Trophoblast cell (in vitro differentiated cells and primary cell): ENCODE data around the gene MYOG.
A peak's percentile ranks its signal among the peaks of the same experiment; 100 is the strongest.

Source experiments
- DNase-seq, 2 donors: peaks; one replicate each; pipeline ENCODE4 v3.0.0-alpha.2; 2016
- H2AFZ ChIP-seq: 2 replicates; pipeline ENCODE4 v1.6.1; 2013; ENCODE audit warnings: low read length, moderate library complexity, mild to moderate bottlenecking; ENCODE audit not compliant: insufficient read depth, poor library complexity
- H2AK5ac ChIP-seq: 2 replicates; pipeline ENCODE4 v1.6.1; 2013; ENCODE audit warnings: mild to moderate bottlenecking, low read length
- H2BK120ac ChIP-seq: 2 replicates; pipeline ENCODE4 v1.6.1; 2013; ENCODE audit warnings: low read length, mild to moderate bottlenecking, moderate library complexity; ENCODE audit not compliant: insufficient read depth, poor library complexity
- H2BK12ac ChIP-seq: 2 replicates; pipeline ENCODE4 v1.6.1; 2013; ENCODE audit warnings: mild to moderate bottlenecking, low read length, moderate library complexity
- H2BK5ac ChIP-seq: 2 replicates; pipeline ENCODE4 v1.6.1; 2013; ENCODE audit warnings: low read length, low read depth, moderate library complexity, mild to moderate bottlenecking; ENCODE audit not compliant: poor library complexity
- H3K14ac ChIP-seq: 2 replicates; pipeline ENCODE4 v1.6.1; 2013; ENCODE audit warnings: mild to moderate bottlenecking, low read length
- H3K18ac ChIP-seq: 2 replicates; pipeline ENCODE4 v1.6.1; 2013; ENCODE audit warnings: mild to moderate bottlenecking, low read length
- H3K23ac ChIP-seq: 2 replicates; pipeline ENCODE4 v1.6.1; 2013; ENCODE audit warnings: low read length
- H3K27ac ChIP-seq: 2 replicates; pipeline ENCODE4 v1.5.1; 2013; ENCODE audit warnings: low read depth, mild to moderate bottlenecking, inconsistent platforms, low read length, moderate library complexity
- H3K27me3 ChIP-seq: 2 replicates; pipeline ENCODE4 v1.6.1; 2013; ENCODE audit warnings: inconsistent platforms, mild to moderate bottlenecking, low read length, moderate library complexity; ENCODE audit not compliant: insufficient read depth
- H3K36me3 ChIP-seq, 2 experiments: 1 replicate in 1 of 2; 2 replicates in 1 of 2; pipeline ENCODE4 v1.6.1; 2013; ENCODE audit warnings: low read length in 2 of 2, mild to moderate bottlenecking in 2 of 2, moderate library complexity in 1 of 2; ENCODE audit not compliant: insufficient read depth in 2 of 2, control insufficient read depth in 1 of 2
- H3K4ac ChIP-seq: 2 replicates; pipeline ENCODE4 v1.6.1; 2013; ENCODE audit warnings: low read depth, mild to moderate bottlenecking, low read length, moderate library complexity
- H3K4me1 ChIP-seq, 2 experiments: 1 replicate in 1 of 2; 2 replicates in 1 of 2; pipeline ENCODE4 v1.6.1; 2013; ENCODE audit warnings: low read length in 2 of 2, mild to moderate bottlenecking in 2 of 2, moderate library complexity in 1 of 2; ENCODE audit not compliant: insufficient read depth in 2 of 2, control insufficient read depth in 1 of 2
- H3K4me2 ChIP-seq: 2 replicates; pipeline ENCODE4 v1.6.1; 2013; ENCODE audit warnings: inconsistent platforms, mild to moderate bottlenecking, low read length, moderate library complexity
- H3K4me3 ChIP-seq: 2 replicates; pipeline ENCODE4 v1.5.1; 2013; ENCODE audit warnings: mild to moderate bottlenecking, low read depth, low read length, inconsistent platforms
- H3K79me1 ChIP-seq: one replicate; pipeline ENCODE4 v1.6.1; 2013; ENCODE audit warnings: low read length
- H3K79me2 ChIP-seq: 2 replicates; pipeline ENCODE4 v1.6.1; 2013; ENCODE audit warnings: low read length, mild to moderate bottlenecking; ENCODE audit not compliant: control insufficient read depth, insufficient read depth, poor library complexity
- H3K9ac ChIP-seq: 2 replicates; pipeline ENCODE4 v1.6.1; 2013; ENCODE audit warnings: mild to moderate bottlenecking, low read length
- H3K9me3 ChIP-seq: 2 replicates; pipeline ENCODE4 v1.6.1; 2013; ENCODE audit warnings: low read depth, mild to moderate bottlenecking, control low read depth, inconsistent platforms, low read length; ENCODE audit not compliant: insufficient read depth
- H4K12ac ChIP-seq: 2 replicates; pipeline ENCODE4 v1.6.1; 2013; ENCODE audit warnings: low read depth, mild to moderate bottlenecking, low read length, moderate library complexity
- H4K8ac ChIP-seq: 2 replicates; pipeline ENCODE4 v1.6.1; 2013; ENCODE audit warnings: low read depth, mild to moderate bottlenecking, low read length, moderate library complexity
- H4K91ac ChIP-seq: one replicate; pipeline ENCODE4 v1.6.1; 2013; ENCODE audit warnings: low read depth, mild to moderate bottlenecking, low read length, moderate library complexity
- WGBS: extraction: QIAGEN DNeasy Blood & Tissue Kit; methylation state at CpG from one replicate; pipeline ENCODE4 v1.1.7; 2013; ENCODE audit warnings: missing lambda C conversion rate; ENCODE audit not compliant: insufficient read length, insufficient coverage; ENCODE audit errors: extremely low coverage; 5-methylcytosine and 5-hydroxymethylcytosine counted together

Gene MYOG

DNA sequence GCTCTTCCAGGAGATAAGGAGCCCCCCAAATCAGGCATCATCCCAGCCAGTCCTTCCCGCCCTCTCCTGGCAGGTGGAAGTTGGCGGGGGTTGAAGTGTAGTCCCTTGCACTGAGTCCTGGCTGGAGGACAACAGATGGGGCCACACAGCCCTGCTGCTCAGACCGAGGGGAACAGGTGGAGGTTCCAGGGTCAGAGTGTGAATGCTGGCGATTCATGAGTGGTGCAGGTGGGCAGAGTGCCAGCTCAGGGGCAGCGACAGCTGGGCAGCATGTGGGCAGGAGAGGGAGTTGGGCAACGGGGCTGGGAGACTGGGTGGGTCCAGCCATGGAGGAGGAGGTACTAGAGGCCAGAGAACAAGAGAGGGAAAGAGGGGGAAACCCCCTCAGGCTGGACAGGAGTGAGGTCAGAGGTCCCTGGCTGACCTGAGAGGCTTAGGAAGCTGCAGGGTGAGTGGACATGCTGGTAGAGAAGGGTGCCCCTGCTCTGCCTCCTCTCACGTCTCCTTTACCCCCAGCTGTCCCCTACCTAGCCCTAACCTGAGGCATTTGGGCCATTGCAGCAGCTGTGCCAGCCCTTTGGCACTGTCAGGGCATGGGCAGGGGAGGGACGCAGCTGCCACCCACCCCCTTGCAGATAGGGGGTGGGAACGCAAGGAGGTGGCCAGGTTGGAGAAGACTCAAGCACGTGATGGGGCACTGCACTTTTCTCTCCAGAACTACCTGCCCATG lies 30.4 kb upstream of the MYOG start:
- no CpG with 5 or more reads among the region's 10 CpGs for WGBS
- no peak overlapping the region for H3K4ac ChIP-seq
- H3K79me2 ChIP-seq: no peaks in the 10 kb centered on the region

DNA sequence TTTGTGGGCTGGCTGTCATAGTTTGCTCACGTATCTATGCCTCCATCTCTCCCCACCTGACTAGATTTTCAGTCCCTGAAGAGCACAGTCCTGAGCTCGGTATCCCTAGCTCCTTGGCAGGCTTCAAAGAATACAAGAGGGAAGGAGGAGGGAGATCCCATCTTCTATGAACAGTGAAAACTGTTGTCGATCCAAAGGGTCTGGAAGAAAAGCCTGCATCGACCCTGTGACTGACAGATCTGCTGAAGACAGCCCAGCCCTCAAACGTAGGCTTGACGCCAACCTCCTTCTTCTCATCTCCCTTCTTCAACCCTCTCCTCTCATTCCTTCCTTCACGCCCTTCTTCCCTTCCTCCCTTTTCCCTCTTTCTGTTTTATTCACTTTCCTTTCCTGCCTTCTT lies 28.4 kb upstream of the MYOG start:
- no peak overlapping the region for H3K9ac ChIP-seq
- H3K27me3 ChIP-seq: peaks cover 2% of the 10 kb centered on the region
- no peak overlapping the region for H3K4me3 ChIP-seq
- H2BK5ac ChIP-seq: no peak overlapping the region
- no peaks in the 10 kb centered on the region for H3K4me1 ChIP-seq
- H2AFZ ChIP-seq: no peak overlapping the region
- no peak for DNase-seq
- H3K18ac ChIP-seq: no peak overlapping the region
- 97% methylated on average over 2 of the region's 7 CpGs for WGBS
- H4K12ac ChIP-seq: no peak overlapping the region
- no peaks in the 10 kb centered on the region for H3K79me2 ChIP-seq
- H3K36me3 ChIP-seq: no peaks in the 10 kb centered on the region
- H2BK120ac ChIP-seq: no peak overlapping the region
- no peak overlapping the region for H3K4ac ChIP-seq
- peaks cover 2% of the 10 kb centered on the region for H3K9me3 ChIP-seq
- H4K91ac ChIP-seq: no peak overlapping the region
- no peak overlapping the region for H3K14ac ChIP-seq
- H3K23ac ChIP-seq: no peak overlapping the region
- H3K4me2 ChIP-seq: no peak overlapping the region
- no peak overlapping the region for H2BK12ac ChIP-seq
- no peak overlapping the region for H2AK5ac ChIP-seq
- H3K27ac ChIP-seq: no peak overlapping the region
- no peaks in the 10 kb centered on the region for H3K79me1 ChIP-seq
- H4K8ac ChIP-seq: no peak overlapping the region

More for the DNA sequence above, 30.4 kb upstream of the MYOG start:
- no peak overlapping the region for H4K12ac ChIP-seq
- H3K4me3 ChIP-seq: no peak overlapping the region
- no peaks in the 10 kb centered on the region for H3K27me3 ChIP-seq
- H3K18ac ChIP-seq: no peak overlapping the region
- no peak overlapping the region for H2AFZ ChIP-seq
- no peak overlapping the region for H2BK12ac ChIP-seq
- peak in 1 of 2 donors; percentile 37 for DNase-seq
- no peaks in the 10 kb centered on the region for H3K36me3 ChIP-seq
- no peak overlapping the region for H2AK5ac ChIP-seq
- H3K23ac ChIP-seq: no peak overlapping the region
- no peak overlapping the region for H3K4me2 ChIP-seq
- H3K79me1 ChIP-seq: no peaks in the 10 kb centered on the region
- H4K8ac ChIP-seq: no peak overlapping the region
- H4K91ac ChIP-seq: no peak overlapping the region
- H3K9ac ChIP-seq: no peak overlapping the region
- no peak overlapping the region for H2BK5ac ChIP-seq
- peaks cover 2% of the 10 kb centered on the region for H3K9me3 ChIP-seq
- H2BK120ac ChIP-seq: no peak overlapping the region
- no peak overlapping the region for H3K27ac ChIP-seq
- H3K4me1 ChIP-seq: no peaks in the 10 kb centered on the region
- no peak overlapping the region for H3K14ac ChIP-seq

DNA sequence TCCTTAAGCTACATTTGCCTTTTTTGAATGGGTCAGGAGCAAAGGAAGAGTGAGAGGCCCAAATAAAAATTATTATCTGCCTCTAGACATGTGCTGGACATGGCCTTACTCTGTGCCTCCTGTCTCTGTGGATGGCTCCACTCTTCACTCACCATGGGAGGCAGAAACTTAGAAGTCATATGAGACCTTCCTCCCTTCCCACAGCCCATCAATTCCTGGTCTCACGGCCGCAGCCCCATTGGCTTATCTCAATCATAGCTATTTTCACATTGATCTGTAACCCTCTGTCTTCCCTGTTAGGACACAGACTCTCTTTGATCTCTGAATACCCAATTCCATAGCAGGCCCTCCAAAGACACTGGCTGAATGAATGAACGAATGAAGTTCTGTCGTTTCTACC lies 27.5 kb upstream of the MYOG start:
- Histone ChIP-seq H4K12ac (no peak overlapping the region), H2BK12ac (no peak overlapping the region), H2BK5ac (no peak overlapping the region), H2AK5ac (no peak overlapping the region), H3K79me2 (no peaks in the 10 kb centered on the region), H3K9ac (no peak overlapping the region), H3K4me3 (no peak overlapping the region), H2BK120ac (no peak overlapping the region), H3K4me1 (no peaks in the 10 kb centered on the region), H3K9me3 (peaks cover 2% of the 10 kb centered on the region), H3K79me1 (no peaks in the 10 kb centered on the region), H3K36me3 (no peaks in the 10 kb centered on the region), H3K4me2 (no peak overlapping the region), H3K14ac (no peak overlapping the region), H3K23ac (no peak overlapping the region), H3K27ac (no peak overlapping the region), H3K4ac (no peak overlapping the region), H4K91ac (no peak overlapping the region), H4K8ac (no peak overlapping the region), H3K18ac (no peak overlapping the region), H2AFZ (no peak overlapping the region), H3K27me3 (peaks cover 2% of the 10 kb centered on the region)
- WGBS: no CpG with 5 or more reads among the region's 4 CpGs
- DNase-seq: no peak

DNA sequence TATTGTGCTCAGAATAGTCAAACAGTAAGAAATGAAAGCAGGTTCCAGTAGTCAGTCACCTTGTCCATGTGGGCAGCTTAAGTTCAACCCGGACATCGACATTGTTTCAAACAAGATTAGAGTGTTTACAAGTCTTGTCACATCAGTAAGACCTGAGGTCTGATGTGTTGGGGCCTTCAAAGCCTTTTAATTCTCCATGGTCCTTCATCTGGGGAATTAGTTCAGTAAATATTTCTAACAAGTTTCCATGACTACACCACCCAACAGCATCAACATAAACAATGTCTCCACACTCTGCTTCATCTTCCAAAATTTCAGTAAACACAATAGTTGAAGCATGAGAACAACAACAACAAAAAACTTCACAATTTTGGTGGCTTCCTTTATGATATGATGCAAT lies 26.7 kb upstream of the MYOG start:
- H3K9ac ChIP-seq: no peak overlapping the region
- no peak overlapping the region for H3K4ac ChIP-seq
- H2BK5ac ChIP-seq: no peak overlapping the region
- H2AK5ac ChIP-seq: no peak overlapping the region
- no peak overlapping the region for H3K18ac ChIP-seq
- H3K23ac ChIP-seq: no peak overlapping the region
- no peak overlapping the region for H3K14ac ChIP-seq
- H3K79me2 ChIP-seq: no peaks in the 10 kb centered on the region
- peaks cover 2% of the 10 kb centered on the region for H3K27me3 ChIP-seq
- H4K91ac ChIP-seq: no peak overlapping the region
- no peak overlapping the region for H4K12ac ChIP-seq
- H3K4me3 ChIP-seq: no peak overlapping the region
- H3K9me3 ChIP-seq: no peaks in the 10 kb centered on the region
- no peak overlapping the region for H2BK12ac ChIP-seq
- H2BK120ac ChIP-seq: no peak overlapping the region
- H3K27ac ChIP-seq: no peak overlapping the region
- no peaks in the 10 kb centered on the region for H3K79me1 ChIP-seq
- H2AFZ ChIP-seq: no peak overlapping the region
- WGBS: no CpG with 5 or more reads among the region's 2 CpGs
- H3K4me1 ChIP-seq: no peaks in the 10 kb centered on the region
- no peak overlapping the region for H4K8ac ChIP-seq
- H3K4me2 ChIP-seq: no peak overlapping the region
- DNase-seq: peak; percentile 63 to 88
- no peaks in the 10 kb centered on the region for H3K36me3 ChIP-seq
